ENCODE measurements around the gene MIPEP.
A peak's percentile ranks its signal among the peaks of the same experiment; 100 is the strongest.

MIPEP gene

DNA sequence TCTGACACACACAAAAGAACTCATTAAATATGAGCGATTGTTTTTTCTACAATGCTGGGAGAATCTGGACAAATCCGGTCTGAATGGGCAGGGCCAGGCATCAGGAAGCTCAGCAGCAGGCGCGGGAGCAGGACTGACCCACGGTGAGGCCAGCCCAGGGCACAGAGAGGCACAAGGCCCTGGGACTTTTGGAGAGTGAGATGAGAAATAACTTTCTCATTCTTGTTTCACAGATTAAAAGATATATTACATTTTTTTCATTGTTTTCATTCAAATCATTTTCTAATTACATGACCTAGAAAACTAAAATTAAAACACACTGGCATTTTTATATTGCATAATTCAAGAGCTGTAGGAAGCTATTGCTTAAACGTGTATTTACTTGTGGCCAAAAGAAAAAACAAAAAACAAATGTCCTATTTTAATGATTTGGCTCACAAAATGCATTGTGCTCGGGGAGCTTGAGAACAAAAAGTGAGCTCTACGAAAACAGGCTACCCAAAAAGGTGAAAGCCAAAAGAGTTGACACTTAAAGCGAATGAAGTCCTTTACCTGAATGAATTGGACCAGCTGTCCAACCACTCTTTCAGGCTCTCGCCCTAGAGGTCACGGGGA lies 185.8 kb downstream of the MIPEP start:
- no peak for DNase-seq

DNA sequence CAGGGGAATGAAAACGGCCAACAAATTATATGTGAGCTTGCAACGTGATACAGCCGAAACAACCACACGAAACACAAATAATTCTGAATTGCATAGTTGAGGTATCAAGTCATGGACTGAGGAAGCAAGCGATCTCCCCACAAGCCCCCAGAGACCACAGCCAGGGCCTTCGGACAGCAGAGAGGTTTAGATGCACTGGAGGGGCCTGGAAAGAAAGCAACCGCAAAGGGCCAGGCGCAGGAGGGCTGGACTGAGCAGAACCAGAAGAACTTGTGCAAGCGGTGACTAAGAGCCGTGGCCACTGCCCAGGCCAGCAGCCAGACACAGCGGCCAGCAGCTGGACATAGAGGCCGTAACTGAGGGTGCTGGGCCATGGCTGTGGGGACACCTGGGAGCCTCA lies 187.6 kb downstream of the MIPEP start:
- DNase-seq: no peak

DNA sequence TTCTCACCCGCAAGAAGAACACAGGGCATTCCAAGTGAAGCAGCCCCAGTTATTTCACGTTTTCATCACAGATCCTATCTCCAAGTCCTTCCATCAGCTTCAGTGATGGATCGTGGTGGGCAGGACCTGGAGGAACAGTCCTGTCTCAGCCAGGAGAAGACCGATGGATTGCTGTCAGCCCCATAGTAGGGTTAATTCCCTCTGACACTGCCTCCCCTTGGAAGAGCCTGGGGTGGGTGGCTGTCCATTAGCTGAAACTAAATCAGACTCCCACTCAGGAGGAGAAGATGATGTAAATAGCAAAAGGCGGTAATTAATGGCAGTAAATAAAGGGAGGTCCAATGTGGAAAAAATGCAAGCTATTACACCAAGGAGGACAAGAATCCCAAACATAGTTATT lies 188.0 kb downstream of the MIPEP start:
- DNase-seq: no peak

DNA sequence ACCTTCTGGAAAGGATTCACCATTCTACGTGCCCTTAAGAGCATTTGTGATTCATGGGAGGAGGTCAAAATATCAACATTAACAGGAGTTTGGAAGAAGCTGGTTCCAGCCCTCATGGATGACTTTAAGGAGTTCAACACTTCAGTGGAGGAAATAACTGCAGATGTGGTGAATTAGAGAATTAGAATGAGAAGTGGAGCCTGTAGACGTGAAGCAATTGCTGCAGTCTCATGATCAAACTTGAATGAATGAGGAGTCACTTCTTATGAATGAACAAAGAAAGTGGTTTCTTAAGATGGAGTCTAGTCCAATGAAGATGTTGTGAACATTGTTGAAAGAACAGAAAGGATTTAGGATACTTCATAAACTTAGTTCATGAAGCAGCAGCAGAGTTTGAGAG lies 189.9 kb downstream of the MIPEP start:
- DNase-seq: no peak

DNA sequence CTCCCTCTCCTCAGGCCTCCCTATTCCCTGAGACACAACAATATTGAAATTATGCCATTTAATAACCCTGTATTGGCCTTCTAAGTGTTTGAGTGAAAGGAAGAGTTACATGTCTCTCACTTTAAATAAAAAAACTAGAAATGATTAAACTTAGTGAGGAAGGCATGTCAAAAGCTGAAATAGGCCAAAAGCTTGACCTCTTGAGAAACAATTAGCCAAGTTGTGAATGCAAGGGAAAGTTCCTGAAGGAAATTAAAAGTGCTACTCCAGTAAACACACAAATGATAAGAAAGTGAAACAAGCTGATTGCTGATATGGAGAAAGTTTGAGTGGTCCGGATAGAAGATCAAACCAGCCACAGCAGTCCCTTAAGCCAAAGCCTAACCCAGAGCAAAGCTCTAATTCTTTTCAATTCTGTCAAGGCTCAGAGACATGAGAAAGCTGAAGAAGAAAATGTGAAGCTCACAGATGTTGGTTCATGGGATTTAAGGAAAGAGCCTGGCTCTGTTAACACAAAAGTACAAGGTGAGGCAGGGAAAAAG lies 191.4 kb downstream of the MIPEP start:
- no peak for DNase-seq

DNA sequence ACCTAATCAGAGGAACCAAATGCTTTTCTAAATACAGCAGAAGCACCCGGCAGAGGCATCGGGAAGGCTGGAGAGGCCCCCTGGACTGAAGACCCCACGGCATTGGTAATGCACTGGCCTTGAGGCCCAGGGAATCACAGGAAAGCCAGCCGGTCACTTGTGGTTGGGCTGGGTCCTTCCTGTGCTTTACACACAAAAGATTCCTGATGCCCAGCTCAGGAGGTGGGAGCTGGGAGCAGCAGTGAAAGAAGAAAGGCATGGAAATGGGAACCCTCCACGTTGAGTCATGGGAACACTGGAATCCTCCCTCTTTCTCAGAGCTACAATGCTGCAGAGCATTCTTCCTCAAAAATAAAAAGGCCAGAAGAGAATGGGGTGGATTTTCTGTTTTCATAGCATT lies 192.6 kb downstream of the MIPEP start:
- no peak for DNase-seq

DNA sequence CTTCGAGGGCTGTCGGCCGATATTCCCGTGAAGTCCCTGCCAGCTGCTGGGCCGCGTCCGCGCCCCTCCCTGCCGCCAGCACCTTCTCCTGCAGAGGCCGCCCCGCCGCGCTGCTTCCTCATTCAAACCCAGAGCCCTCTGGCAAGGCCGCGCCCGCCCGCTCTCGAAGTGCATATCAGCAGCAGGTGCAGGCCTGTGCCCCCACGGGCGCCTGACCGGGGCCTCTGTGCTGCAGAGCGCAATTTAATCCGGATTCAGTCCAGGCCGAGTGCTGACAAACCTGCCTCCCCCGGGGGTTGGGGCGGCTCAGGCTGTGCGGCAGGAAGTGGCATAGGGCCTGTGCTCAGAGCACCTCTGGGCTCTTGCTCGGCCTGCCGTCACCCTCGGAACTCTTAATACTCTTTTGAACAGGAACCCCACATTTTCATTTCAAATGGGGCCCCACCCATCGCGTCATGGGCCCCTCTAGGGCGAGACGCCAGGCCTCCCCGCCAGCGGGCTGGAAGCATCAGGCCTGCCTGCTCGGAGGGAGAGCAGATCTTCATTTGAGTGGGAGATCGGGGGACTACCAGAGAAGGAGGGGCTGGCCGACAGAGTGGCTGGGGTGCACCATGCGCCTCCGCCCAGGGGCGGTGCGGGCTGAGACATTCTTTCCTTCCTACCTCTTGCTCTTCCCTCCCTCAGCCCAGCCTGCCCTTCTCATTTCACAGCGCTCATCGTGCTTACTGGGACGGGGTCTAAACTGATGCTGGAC lies 193.3 kb downstream of the MIPEP start:
- peak; percentile 68 for DNase-seq

DNA sequence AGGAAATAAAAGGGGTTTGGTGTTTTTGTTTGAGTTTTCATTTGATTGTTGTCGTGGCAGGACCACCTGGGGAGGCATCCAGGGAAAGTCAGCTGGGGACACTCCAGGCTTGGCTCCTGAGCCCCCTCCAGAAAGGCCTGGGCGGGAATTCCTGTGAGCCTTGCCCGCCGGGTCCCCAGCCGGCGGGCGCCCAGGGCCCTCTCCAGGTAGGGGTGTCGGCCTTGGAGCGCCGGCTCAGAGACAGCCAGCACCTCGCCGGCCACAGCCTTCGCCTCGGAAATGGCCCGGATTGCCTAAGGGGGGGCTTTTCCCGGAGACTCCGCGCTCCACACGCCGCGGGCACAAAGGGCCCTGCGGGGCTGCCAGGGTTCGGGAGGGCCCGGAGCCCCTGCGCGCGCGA lies 194.0 kb downstream of the MIPEP start:
- no peak for DNase-seq

DNA sequence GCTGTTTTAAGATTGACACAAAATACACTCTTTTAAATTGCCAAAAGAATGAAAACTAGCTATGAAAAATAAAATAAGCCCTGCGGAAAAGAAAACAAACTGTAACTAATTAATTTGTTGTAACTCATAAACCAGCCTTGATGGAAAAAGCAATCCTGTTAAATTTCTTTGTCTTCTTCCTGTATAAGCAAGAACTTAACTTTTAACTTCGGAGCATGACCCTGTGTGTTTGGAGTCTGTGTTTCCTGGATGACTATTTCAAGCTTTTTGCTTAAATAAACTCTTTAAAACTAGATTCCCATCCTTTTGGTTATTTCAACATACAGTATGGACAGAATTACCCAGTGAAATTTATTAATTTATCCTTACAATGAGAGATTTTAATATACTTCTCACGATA lies 196.4 kb downstream of the MIPEP start:
- DNase-seq: no peak

DNA sequence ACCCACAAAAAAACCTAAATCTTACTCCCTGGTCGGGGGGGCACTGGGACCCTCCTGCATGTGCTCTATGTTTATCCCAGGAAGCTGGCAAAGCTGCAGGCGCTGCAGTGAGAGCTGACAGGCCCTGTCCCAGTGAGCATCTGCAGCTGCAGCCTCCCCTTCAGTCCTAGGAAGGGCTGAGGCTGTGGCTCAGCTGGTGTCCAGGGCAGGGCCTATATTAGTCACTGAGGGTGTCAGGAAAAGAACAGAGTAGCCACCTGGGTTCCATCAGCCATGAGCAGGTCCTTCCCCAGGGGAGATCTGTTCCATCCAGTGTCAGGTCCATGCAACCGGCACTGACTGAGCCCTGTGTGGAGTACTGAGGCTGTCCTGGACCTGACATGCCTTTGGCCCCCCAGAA lies 198.5 kb downstream of the MIPEP start:
- DNase-seq: no peak

DNA sequence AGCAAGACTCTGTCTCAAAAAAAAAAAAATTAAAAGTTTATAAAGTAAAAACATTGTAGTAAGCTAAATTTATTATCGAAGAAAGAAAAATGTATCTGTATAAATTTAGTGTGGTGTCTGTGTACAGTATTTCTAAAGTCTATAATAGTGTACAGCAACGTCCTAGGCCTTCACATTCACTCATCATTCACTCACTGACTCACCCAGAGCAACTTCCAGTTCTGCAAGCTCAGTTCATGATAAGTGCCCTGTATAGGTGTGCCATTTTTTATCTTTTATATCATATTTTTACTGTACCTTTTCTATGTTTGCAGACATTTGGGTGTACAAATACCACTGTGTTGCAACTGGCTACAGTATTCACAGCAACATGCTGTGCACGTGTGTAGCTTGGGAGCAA lies 200.9 kb downstream of the MIPEP start:
- no peak for DNase-seq

DNA sequence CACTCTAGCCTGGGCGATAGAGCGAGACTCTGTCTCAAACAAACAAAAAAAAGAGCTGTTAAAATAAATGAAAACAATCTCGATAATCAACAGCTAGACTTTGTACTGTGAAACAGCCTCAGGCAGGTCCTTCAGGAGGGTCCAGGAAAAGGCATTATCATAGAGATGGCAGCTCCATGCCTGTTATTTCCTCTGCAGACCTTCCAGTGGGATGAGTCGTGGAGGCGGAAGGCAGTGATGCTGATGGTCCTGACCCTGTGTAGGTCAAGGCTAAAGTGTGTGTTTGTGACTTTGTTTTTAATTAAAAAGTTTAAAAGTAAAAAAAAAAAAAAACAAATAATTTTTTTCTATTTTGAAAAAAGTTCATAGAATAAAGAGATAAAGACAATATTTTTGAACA lies 201.6 kb downstream of the MIPEP start:
- DNase-seq: no peak

DNA sequence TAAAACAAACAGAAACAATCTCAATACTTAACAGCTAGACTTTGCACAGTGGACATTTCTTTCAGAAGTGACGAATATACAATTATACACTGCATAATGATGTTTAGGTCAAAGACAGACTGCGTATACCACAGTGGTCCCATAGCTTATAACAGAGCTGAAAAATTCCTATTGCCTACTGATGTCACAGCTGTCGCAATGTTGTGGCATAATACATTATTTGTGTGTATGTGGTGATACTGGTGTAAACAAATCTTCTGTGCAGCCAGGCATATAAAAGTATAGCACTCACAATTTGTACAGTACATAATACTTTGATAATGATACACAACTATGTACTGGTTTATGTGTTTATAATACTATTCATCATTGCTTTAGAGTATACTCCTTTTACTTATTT lies 202.3 kb downstream of the MIPEP start:
- no peak for DNase-seq

DNA sequence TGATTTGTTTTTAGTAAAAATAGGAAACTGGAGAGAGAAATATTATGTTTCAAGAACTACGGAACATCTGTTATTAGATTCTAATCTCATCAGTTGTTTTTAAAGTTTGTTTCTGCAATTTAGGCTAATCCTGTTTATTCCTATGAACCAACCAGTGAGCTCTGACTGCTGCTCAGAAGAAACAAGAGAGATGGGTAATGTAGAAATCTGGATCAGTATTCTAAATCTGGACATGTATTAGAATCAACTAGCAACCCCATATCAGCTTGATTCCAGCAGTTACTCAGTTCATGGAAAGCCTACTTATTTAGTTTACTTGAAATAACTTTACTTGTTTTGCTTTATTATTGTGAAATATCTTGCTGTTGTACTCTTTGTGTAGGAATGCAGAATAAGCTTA lies 203.8 kb downstream of the MIPEP start:
- DNase-seq: no peak

DNA sequence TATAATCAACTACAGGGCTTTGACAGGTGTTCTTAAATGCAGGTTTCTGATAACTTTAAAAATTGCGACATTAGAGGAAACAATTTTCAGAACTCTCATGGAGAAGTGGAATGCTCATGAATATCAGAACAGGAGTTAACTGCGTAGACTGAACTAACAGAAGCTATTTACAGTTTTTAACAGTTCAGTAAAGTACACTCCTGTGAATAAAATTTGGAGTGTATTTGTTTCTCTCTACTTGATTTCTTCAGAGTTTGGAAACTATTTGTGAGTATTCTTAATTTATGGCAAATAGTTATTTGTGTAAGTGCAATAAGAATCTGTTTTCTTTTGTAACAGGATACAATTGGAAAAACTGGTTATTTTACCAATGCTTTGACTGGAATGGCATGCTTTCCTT lies 204.6 kb downstream of the MIPEP start:
- DNase-seq: no peak

DNA sequence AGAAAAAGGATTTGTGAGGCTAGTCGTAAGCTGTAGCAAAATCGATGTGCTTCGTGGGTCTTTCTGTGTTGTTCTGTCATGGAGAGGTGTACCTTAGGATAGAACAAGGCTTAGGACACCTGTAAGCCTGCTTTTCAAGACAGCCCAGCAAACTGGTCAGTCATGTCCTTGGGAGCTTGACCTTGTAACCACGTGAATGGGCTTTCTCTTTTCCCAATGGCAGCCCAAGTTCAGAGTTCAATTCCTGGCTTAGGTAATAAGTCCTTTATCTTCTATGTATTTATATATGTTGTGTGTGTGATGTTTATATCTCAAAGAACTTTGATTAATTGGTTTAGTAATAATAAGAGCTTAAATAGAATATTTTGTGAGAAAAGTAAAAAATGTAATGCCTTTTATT lies 206.1 kb downstream of the MIPEP start:
- DNase-seq: no peak

DNA sequence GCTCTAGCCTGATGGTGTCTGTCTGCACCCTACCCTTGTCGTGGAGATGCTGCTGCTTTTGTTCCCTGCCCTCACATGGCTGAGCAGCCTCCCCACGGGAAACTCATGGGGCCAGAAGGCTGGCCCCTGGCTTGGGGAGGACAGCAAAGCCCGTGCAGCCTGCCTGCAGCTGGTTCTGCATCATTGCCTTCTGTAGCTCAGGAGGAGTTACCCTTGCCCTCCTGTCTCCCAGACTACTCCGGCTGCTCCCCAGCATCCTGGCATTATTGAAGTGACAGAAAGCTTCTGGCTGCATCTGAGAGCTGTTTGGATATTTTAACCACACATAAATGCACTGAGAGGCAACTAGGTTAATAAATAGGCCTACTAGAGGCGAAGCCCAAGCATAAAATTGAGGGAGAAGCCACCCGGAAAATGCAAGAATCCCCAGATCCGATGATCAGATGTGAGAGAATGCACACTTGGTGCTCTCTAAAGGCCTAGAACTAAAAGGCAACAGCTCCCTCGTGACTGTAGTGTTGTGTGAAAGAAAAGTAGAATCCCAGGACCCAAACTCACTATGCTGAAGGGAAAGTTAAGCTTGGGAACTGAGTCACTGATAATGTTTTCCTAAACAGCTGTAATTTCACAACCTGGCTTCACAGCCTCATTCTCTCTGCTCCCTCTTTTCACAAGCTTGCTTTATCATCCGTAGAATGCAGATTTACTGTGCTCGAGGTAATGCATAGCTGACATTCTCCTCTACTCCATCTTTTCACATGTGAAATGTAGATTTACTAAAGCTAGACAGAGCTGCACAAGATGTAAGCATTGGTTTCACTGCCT lies 208.1 kb downstream of the MIPEP start:
- DNase-seq: no peak

All from CD4-positive, alpha-beta T cell treated with Interleukin-6 for 4 hours (primary cell).